NOMO-1 treated with DMSO at 0.1 percent for 48 hours (cell line): Measurements from ENCODE around the gene PIP4K2B.

Experiments
- DNase-seq: peaks from one replicate; lab custom pipeline; 2025; ENCODE audit not compliant: unreplicated experiment; lab: John Stamatoyannopoulos, UW

Gene PIP4K2B

GRCh38 chr17:38746004-38746848, 53.1 kb downstream of the PIP4K2B start:
- DNase-seq = no peak

- no peak for DNase-seq
Measured at GRCh38 chr17:38745545-38745944, 53.8 kb downstream of the PIP4K2B start.

- DNase-seq = no peak
Measured at GRCh38 chr17:38743556-38744171, 55.7 kb downstream of the PIP4K2B start.

DNA sequence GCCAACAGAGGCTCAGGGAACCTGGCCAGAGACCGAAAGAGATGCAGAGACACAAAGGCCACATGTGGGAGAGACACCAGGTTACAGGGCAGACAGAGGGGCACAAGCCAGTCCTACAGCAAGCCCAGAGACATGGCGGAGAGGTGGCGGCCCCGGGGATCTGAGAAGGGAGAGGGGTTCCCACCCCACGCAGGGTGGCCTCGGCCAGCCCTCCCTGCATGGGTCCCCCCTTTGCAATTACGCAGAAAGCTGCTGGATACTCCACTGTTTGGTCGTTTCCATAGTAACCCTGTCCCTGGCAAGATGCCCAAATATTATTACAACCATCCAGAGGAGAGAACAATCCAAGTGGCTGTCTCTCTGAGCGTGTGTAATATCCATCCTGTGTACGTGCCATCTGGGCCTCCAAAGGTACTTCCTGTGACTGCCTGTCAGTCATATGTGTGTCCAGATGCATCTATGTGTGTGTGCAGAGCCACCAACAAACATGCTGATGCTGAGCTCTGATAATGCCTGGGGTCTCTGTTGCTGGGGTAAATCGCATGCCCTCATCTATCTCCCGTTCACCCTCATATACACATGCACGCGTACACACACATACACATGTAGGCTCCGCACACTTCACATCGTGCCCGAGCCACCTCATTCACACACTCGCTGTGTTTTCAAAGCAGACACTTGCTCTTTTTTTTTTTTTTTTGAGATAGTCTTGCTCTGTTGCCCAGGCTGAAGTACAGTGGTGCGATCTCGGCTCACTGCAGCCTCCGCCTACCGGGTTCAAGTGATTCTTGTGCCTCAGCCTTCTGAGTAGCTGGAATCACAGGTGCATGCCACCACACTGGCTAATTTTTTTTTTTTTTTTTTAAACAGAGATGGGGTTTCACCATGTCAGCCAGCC, 56.7 kb downstream of the PIP4K2B start:
- DNase-seq = no peak

DNA sequence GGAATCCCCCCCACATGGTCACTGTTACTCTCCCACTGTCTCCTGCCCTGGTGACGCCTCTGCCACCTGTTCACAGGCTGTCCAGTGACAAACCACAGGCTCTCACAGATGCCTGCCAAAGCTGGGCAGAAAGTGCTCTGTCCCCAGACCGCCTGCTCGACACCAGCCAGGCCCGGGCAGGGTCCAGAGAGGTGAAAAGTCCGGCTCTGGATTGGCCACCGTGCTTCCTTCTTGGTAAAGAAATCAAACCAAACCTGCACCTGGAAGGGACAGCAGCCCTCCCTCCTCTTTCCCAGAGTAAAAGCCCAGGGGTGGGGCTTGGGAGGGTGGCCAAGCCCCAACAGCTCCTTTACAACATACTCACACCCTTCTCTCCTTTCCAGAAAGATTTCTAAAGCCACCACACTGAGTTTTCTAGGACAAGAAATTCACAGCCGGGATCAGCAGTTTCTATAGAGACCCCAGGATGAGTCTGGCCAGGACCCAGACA, 57.4 kb downstream of the PIP4K2B start:
- DNase-seq = no peak

DNA sequence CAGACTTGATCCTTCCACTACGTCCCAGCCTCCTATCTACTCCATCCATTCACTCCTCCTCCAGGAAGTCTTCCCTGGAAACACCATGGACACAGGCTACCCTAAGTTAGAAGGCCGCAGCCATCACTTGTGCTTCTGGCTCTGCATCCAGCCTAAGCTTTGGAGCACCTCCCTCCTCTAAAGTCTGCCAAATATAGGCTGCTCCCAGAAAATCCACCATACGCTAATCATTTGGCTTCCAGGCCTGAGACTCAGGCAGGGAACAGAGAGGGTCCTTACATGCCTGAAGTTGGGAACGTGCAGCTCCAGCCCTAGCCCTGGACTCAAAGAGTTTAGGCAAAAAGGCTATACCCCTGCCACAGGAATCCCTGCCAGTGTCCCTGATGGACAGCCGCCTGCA, 57.9 kb downstream of the PIP4K2B start:
- no peak for DNase-seq

DNA sequence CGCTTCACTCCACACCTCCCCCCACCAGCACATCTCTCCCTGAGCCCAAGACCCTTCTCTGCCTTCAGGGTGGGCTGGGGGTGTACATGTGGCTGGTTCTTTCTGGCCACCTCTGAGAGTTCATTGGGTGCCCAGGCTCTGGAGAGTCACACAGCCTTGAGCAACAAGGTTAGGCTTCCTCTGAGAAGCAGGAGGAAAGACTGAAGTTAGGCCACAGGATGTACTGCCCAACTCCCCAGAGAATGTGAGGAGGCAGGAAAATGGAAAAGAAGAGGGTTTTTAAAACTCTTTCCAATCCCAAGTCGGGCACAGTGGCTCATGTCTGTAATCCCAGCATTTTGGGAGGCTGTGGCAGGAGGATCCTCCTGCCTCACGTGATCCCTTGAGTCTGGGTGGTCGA, 58.5 kb downstream of the PIP4K2B start:
- DNase-seq = no peak

DNA sequence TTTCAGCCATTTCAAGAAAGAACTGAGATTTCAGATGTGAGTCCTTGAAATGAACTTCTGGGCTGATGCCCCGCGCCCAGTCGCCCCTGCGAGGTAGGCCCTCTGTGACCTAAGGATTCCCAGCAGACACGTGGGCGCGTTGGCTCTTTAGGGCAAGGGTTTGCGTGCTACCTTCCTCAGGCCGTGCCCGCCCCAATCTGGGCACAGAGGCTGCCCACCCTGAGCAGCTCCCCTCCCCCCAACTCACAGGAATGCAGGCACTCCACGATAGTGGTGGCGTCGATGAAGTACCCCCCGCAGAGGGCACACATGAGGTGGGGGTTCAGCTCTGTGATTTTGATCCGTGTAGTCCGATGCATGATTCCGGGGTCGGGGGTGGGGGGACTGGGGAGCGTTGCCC, 59.3 kb downstream of the PIP4K2B start:
- DNase-seq = no peak

DNA sequence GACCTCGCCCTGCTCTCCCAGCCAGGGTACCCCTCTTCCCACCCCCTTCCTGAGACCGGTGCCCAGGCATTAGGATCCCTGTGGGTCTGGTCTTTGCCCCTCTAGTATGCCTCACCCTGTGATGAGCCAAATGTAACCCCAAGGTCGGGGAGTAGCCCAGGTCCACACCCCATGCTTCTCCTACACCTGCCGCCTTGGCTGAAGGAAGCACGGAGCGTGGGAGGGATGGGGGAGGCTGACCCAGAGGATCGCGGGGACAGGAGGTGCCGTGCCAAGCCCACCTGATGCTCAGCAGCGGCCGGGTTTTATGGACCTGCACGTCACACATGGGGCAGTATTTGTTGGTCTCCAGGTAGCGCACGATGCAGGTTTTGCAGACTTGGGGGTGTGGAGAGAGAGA, 60.1 kb downstream of the PIP4K2B start:
- DNase-seq = no peak

- no peak for DNase-seq
Measured at GRCh38 chr17:38738686-38739085, 60.7 kb downstream of the PIP4K2B start.

- no peak for DNase-seq
Measured at GRCh38 chr17:38738007-38738662, 61.2 kb downstream of the PIP4K2B start.

GRCh38 chr17:38735161-38735997, 64.0 kb downstream of the PIP4K2B start:
- DNase-seq = no peak

- peak; percentile 1 for DNase-seq
Measured at GRCh38 chr17:38733982-38734973, 65.1 kb downstream of the PIP4K2B start.

DNA sequence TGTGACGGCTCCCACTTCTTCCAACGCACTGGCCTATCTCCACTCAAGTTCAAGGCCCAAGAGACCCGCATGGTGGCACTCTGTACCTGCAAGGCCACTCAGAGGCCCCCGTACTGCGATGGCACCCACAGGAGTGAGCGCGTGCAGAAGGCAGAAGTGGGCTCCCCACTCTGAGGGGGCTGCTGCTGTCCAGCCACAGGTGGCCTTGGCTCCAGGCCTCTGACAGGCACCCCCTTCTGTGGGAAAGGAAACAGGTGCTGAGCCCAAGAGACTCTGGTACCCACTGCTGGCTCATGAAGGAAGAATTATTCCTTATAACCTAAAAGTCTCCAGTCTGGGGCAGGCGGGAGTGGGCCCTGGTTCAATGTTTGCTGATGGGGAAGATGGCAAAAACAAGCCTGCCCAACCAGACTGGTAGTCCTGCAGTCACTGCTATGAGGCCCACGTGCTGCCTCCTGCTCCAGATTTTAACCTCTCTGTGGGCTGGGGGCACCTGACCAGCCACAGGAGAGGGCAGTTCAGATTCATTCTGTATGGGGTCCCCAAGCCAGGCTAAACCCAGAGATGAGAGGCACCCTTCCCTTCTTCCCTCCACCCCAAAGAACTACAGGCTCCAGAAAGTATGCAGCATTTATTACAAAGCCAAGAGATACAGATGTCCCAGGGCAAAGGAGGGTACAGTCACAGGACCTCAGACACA, 65.9 kb downstream of the PIP4K2B start:
- DNase-seq = no peak

DNA sequence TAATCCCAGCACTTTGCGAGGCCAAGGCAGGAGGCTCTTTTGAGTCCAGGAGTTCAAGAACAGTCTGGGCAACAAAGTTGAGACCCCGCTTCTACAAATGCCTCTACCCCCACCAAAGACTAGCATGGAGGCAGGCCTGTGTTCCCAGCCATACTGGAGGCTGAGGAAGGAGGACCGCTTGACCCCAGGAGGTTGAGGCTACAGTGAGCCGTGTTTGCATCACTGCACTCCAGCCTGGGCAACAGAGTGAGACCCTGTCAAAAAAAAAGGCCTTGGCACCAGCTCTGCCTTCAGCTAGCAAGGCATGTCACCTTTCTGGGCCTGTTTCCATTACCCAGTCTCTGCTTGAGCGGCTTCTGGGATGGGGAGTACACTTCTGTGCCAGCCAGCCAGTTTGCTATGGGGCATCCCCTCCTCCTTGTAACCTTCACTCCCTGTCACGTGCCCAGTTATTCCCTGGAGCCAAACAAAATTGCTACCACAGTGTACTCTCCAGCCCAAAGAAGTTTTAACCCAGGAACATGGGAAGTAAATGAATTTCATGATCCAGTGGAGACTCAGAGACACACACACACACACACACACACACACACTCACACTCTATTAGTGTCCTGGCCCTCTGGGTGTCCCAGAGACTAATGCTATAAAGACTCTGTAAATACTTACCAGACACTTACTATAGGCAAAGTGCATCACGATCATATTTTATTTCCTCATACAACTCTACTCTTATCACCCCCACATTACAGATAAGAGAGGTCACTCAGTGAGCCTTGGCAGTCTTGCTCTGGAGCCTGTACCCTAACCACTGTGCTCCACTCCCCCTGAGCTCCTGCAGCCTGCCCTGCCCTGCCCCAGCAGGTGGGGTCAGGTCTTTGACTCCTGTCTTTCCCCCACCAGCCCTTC, 66.7 kb downstream of the PIP4K2B start:
- no peak for DNase-seq

GRCh38 chr17:38731526-38732294, 67.6 kb downstream of the PIP4K2B start:
- no peak for DNase-seq
